NB4 (cell line): ENCODE measurements around the gene MANEA.

ENCODE experiments used
- DNase-seq: peaks from one replicate; pipeline ENCODE4 v3.0.0; 2010; ENCODE audit warnings: low read depth
- H3K4me3 ChIP-seq: one replicate; pipeline ENCODE4 v1.5.1; 2011; ENCODE audit warnings: mild to moderate bottlenecking, low read depth, low read length, moderate library complexity
- MYC ChIP-seq: IDR thresholded peaks from 2 replicates; pipeline ENCODE4 v1.6.1; 2011; ENCODE audit warnings: low read depth, low read length
- POLR2A ChIP-seq: IDR thresholded peaks from 2 replicates; pipeline ENCODE4 v1.6.1; 2011; ENCODE audit warnings: mild to moderate bottlenecking; ENCODE audit not compliant: insufficient read length; ENCODE audit errors: extremely low read depth
- TF ChIP-seq, protein P1 (sequence below): IDR thresholded peaks from 2 replicates; pipeline ENCODE4 v1.6.1; 2011; ENCODE audit warnings: low read depth, low read length
- TF ChIP-seq, protein P2 (sequence below): IDR thresholded peaks from one replicate; pipeline ENCODE4 v1.5.1; 2012; ENCODE audit warnings: low read depth, low read length

Gene MANEA

GRCh38 chr6:95658886-95659285, 81.6 kb downstream of the MANEA start:
- H3K4me3 ChIP-seq: no peak overlapping the region
- TF ChIP-seq, protein P1, sequence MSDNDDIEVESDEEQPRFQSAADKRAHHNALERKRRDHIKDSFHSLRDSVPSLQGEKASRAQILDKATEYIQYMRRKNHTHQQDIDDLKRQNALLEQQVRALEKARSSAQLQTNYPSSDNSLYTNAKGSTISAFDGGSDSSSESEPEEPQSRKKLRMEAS: no peak
- TF ChIP-seq, protein P2, sequence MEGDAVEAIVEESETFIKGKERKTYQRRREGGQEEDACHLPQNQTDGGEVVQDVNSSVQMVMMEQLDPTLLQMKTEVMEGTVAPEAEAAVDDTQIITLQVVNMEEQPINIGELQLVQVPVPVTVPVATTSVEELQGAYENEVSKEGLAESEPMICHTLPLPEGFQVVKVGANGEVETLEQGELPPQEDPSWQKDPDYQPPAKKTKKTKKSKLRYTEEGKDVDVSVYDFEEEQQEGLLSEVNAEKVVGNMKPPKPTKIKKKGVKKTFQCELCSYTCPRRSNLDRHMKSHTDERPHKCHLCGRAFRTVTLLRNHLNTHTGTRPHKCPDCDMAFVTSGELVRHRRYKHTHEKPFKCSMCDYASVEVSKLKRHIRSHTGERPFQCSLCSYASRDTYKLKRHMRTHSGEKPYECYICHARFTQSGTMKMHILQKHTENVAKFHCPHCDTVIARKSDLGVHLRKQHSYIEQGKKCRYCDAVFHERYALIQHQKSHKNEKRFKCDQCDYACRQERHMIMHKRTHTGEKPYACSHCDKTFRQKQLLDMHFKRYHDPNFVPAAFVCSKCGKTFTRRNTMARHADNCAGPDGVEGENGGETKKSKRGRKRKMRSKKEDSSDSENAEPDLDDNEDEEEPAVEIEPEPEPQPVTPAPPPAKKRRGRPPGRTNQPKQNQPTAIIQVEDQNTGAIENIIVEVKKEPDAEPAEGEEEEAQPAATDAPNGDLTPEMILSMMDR: no peak
- no peak for TF ChIP-seq POLR2A
- no peak for TF ChIP-seq MYC
- DNase-seq: no peak
